ENCODE results near the gene RPS8. TPM values are rescaled to one million over a fixed set of nuclear protein-coding genes. Genes with fewer than 3 reads are reported as not detected.
"Not testable (repeated sequence)": the region's sequence is repeated elsewhere in the genome, so short reads cannot be mapped to it uniquely, and the experiment has no call there.

Gene RPS8
- total and polyA plus RNA-seq, 10 donors, result 1,626 to 6,194 (median 2,275) TPM

GRCh38 chr1:44733784-44734183, 41.6 kb upstream of the RPS8 start:
- Histone ChIP-seq H3K27me3 (replicated peaks in 1 of 7) (no peaks in the 10 kb centered on the region), H3K27ac (peak overlapping the region in 5 of 8 donors; percentile 2 to 47 (median 26)), H3K4me1 (peaks cover 14 to 39% (median 27%) of the 10 kb centered on the region in 6 donors), H3K4me3 (no peak overlapping the region), H3K36me3 (no peaks in the 10 kb centered on the region), H3K9me3 (no peaks in the 10 kb centered on the region)
- DNase-seq, result no peak
- WGBS, 5 donors, result 79 to 100% (median 94%) methylated on average over 1 of the region's 1 CpG
- intact Hi-C loops (cut with DNase I; ENCODE audit: low total_unique reads), result loop anchor here (10.0 kb wide), 1 partner anchor 51 kb away; the partner anchor contains the start of gene BEST4
- TF ChIP-seq POLR2AphosphoS5 (IDR thresholded peaks at IDR 0.05) (no peak), CTCF (IDR thresholded peaks at IDR 0.05 in 8 of 11, conservative IDR thresholded peaks at IDR 0.05 in 3 of 11) (no peak), POLR2A (IDR thresholded peaks at IDR 0.05) (no peak)

GRCh38 chr1:44735992-44736391, 39.3 kb upstream of the RPS8 start:
- intact Hi-C loops (cut with DNase I; ENCODE audit: low total_unique reads), result loop anchor here (10.0 kb wide), 1 partner anchor 49 kb away; the partner anchor contains the start of gene BEST4
- Histone ChIP-seq H3K9me3 (no peaks in the 10 kb centered on the region), H3K4me3 (no peak overlapping the region), H3K27me3 (replicated peaks in 1 of 7) (no peaks in the 10 kb centered on the region), H3K27ac (no peak overlapping the region), H3K36me3 (no peaks in the 10 kb centered on the region), H3K4me1 (peaks cover 4 to 35% (median 20%) of the 10 kb centered on the region in 6 donors)
- TF ChIP-seq CTCF (IDR thresholded peaks at IDR 0.05 in 8 of 11, conservative IDR thresholded peaks at IDR 0.05 in 3 of 11), result no peak
- no peak for TF ChIP-seq POLR2AphosphoS5 (IDR thresholded peaks at IDR 0.05)
- TF ChIP-seq POLR2A (IDR thresholded peaks at IDR 0.05), result no peak
- 88 to 100% (median 94%) methylated on average over 1 of the region's 1 CpG for WGBS, 5 donors
- no peak for DNase-seq

- intact Hi-C loops (cut with DNase I; ENCODE audit: low total_unique reads), result loop anchor here (10.0 kb wide), 1 partner anchor 46 kb away; the partner anchor contains the start of gene BEST4
- not testable (repeated sequence) for DNase-seq; H3K36me3 ChIP-seq; H3K9me3 ChIP-seq; H3K27me3 ChIP-seq (replicated peaks in 1 of 7)
- 42 to 100% (median 77%) methylated on average over 1 of the region's 1 CpG for WGBS, 5 donors
- peak overlapping the region; percentile 85 to 93 (median 90) for H3K27ac ChIP-seq
- peak overlapping the region; percentile 39 to 73 (median 48) for H3K4me3 ChIP-seq
- H3K4me1 ChIP-seq, result peaks cover 4 to 19% (median 14%) of the 10 kb centered on the region in 6 donors
Measured at GRCh38 chr1:44738953-44739306, 36.4 kb upstream of the RPS8 start.

GRCh38 chr1:44739307-44740178, 35.8 kb upstream of the RPS8 start, which contains the start of gene KIF2C:
Gene KIF2C (plus strand): TSS chr1:44739837. CDS start chr1:44739933, 96 bp downstream.
- DNase-seq, result peak; percentile 99
- peaks cover 0 to 9% (median 0%) of the 10 kb centered on the region in 6 donors for H3K36me3 ChIP-seq
- WGBS, 5 donors, result 0% methylated on average over 41 to 57 of the region's 57 CpGs
- no peaks in the 10 kb centered on the region for H3K9me3 ChIP-seq
- intact Hi-C loops (cut with DNase I; ENCODE audit: low total_unique reads), result loop anchor here (10.0 kb wide), 1 partner anchor 45 kb away; the partner anchor contains the start of gene BEST4
- H3K4me3 ChIP-seq, result peak within 1 kb of the TSS; percentile 39 to 73 (median 48)
- H3K27ac ChIP-seq, result peak within 1 kb of the TSS; percentile 85 to 93 (median 90)
- H3K27me3 ChIP-seq (replicated peaks in 1 of 7), result no peaks in the 10 kb centered on the region
- peak; percentile 94 to 97 (median 96) for TF ChIP-seq POLR2AphosphoS5 (IDR thresholded peaks at IDR 0.05)
- TF ChIP-seq CTCF (IDR thresholded peaks at IDR 0.05 in 8 of 11, conservative IDR thresholded peaks at IDR 0.05 in 3 of 11), result peak in 5 of 11 experiments; percentile 13 to 65 (median 47)
- TF ChIP-seq POLR2A (IDR thresholded peaks at IDR 0.05), result peak in 2 of 3 donors; percentile 21 to 25
- peaks cover 4 to 19% (median 14%) of the 10 kb centered on the region in 6 donors for H3K4me1 ChIP-seq
